ENCODE measurements around the gene EZR. TPM values are rescaled to one million over a fixed set of nuclear protein-coding genes. Genes with fewer than 3 reads are reported as not detected.

The EZR gene
- total RNA-seq, 1 experiment from 2014 or later: 375 TPM

- Mint-ChIP-seq H3K36me3 (ENCODE audit: insufficient read depth in 1 of 3, low read depth in 3 of 3) (peaks cover 44 to 67% (median 59%) of the 10 kb centered on the region in 3 experiments), H3K27ac (peak overlapping the region; percentile 98 to 100 (median 99)), H3K27me3 (ENCODE audit: low read depth) (peaks cover 9% of the 10 kb centered on the region), H3K4me1 (peaks cover 47 to 48% of the 10 kb centered on the region in 2 experiments), H3K4me3 (peak overlapping the region; percentile 99), H3K9me3 (peaks cover 9 to 14% of the 10 kb centered on the region in 2 experiments)
- Histone ChIP-seq H2BK12ac (ENCODE audit: insufficient read length, low read depth, low read length) (no peak overlapping the region), H4K91ac (ENCODE audit: insufficient read length, low read depth, low read length) (no peak overlapping the region), H3K79me1 (ENCODE audit: insufficient read depth, low read depth, low read length, poor library complexity, severe bottlenecking) (peaks cover 4% of the 10 kb centered on the region), H3K9ac (ENCODE audit: extremely low read depth, insufficient read length, low read length) (peak overlapping the region; percentile 80), H3K27me3 (ENCODE audit: insufficient read depth, low read length) (no peaks in the 10 kb centered on the region; the same call in 1 of the 2 replicates), H4K20me1 (ENCODE audit: control insufficient read depth, insufficient read depth, insufficient read length) (no peaks in the 10 kb centered on the region), H4K8ac (replicated peaks; ENCODE audit: insufficient read length, low read depth, low read length) (no peak overlapping the region), H3K23ac (ENCODE audit: insufficient read length, low read depth, low read length) (no peak overlapping the region), H3K27ac (ENCODE audit: insufficient read length, low read depth, low read length) (no peak overlapping the region), H2BK5ac (ENCODE audit: insufficient read length, low read length) (no peak overlapping the region), H3K4ac (ENCODE audit: low read depth, low read length) (no peak overlapping the region), H3T11ph (ENCODE audit: low read length) (no peak overlapping the region), H2BK20ac (ENCODE audit: low read depth, low read length, poor library complexity, severe bottlenecking) (no peak overlapping the region), H3K9me3 (ENCODE audit: control insufficient read depth, low read depth, low read length) (no peaks in the 10 kb centered on the region), H2AFZ (ENCODE audit: low read length) (no peak overlapping the region), H4K5ac (ENCODE audit: insufficient read length, low read depth, low read length) (no peak overlapping the region), H3K14ac (ENCODE audit: insufficient read depth, low read length) (peak overlapping the region; percentile 24; the same call in 1 of the 2 replicates), H3K4me1 (ENCODE audit: insufficient read depth, low read length) (peaks cover 14% of the 10 kb centered on the region), H3K4me2 (ENCODE audit: insufficient read depth, insufficient read length, low read length) (peak overlapping the region; percentile 92), H2BK15ac (ENCODE audit: low read depth, low read length) (no peak overlapping the region), H2BK120ac (ENCODE audit: low read depth, low read length, poor library complexity, severe bottlenecking) (no peak overlapping the region), H3K79me2 (ENCODE audit: insufficient read depth, low read length) (peaks cover 55% of the 10 kb centered on the region), H2AK5ac (ENCODE audit: insufficient read length, low read length) (no peak overlapping the region), H3K18ac (ENCODE audit: insufficient read length, low read depth, low read length) (no peak overlapping the region), H3K23me2 (ENCODE audit: insufficient read length, low read depth, low read length, poor library complexity, severe bottlenecking) (peaks cover 7% of the 10 kb centered on the region), H3K56ac (ENCODE audit: insufficient read length, low read depth, low read length) (no peak overlapping the region)
- no peak for DNase-seq
- no CpG with 5 or more reads among the region's 20 CpGs for WGBS (ENCODE audit: extremely low coverage, insufficient read length, low lambda C conversion rate)
- no peak for TF ChIP-seq CTCF (conservative IDR thresholded peaks at IDR 0.05)
These were observed 2.1 kb downstream of the EZR start for GRCh38 chr6:158816803-158817727.
